ENCODE results near the gene SNRNP70. TPM values are rescaled to one million over a fixed set of nuclear protein-coding genes. Genes with fewer than 3 reads are reported as not detected.
A peak's percentile ranks its signal among the peaks of the same experiment; 100 is the strongest.

SNRNP70 gene
- total RNA-seq, 1 donor from 2014 or later = 300 TPM

GRCh38 chr19:49151267-49152118 is 66.2 kb downstream of the SNRNP70 start:
- Mint-ChIP-seq H3K27ac (ENCODE audit: unreplicated experiment) (peak overlapping the region; percentile 68), H3K27me3 (ENCODE audit: unreplicated experiment) (peaks cover 23% of the 10 kb centered on the region), H3K9me3 (ENCODE audit: unreplicated experiment) (peaks cover 20% of the 10 kb centered on the region), H3K36me3 (ENCODE audit: unreplicated experiment) (peaks cover 10% of the 10 kb centered on the region), H3K4me1 (ENCODE audit: low read depth, unreplicated experiment) (peaks cover 15% of the 10 kb centered on the region), H3K4me3 (ENCODE audit: unreplicated experiment) (peak overlapping the region; percentile 81)
- peak; percentile 79 for DNase-seq
- TF ChIP-seq CTCF (IDR thresholded peaks at IDR 0.05; ENCODE audit: partially characterized antibody, unreplicated experiment) = no peak

- H3K27ac Mint-ChIP-seq (ENCODE audit: unreplicated experiment) = no peak overlapping the region
- no peak for TF ChIP-seq CTCF (IDR thresholded peaks at IDR 0.05; ENCODE audit: partially characterized antibody, unreplicated experiment)
- H3K4me3 Mint-ChIP-seq (ENCODE audit: unreplicated experiment) = no peak overlapping the region
- no peak for DNase-seq
- peaks cover 15% of the 10 kb centered on the region for H3K4me1 Mint-ChIP-seq (ENCODE audit: low read depth, unreplicated experiment)
- peaks cover 18% of the 10 kb centered on the region for H3K9me3 Mint-ChIP-seq (ENCODE audit: unreplicated experiment)
- peaks cover 10% of the 10 kb centered on the region for H3K36me3 Mint-ChIP-seq (ENCODE audit: unreplicated experiment)
- peaks cover 21% of the 10 kb centered on the region for H3K27me3 Mint-ChIP-seq (ENCODE audit: unreplicated experiment)
Observed at GRCh38 chr19:49152119-49152550, 66.9 kb downstream of the SNRNP70 start.

GRCh38 chr19:49153167-49153809 is 68.0 kb downstream of the SNRNP70 start:
- Mint-ChIP-seq H3K36me3 (ENCODE audit: unreplicated experiment) (peaks cover 11% of the 10 kb centered on the region), H3K4me3 (ENCODE audit: unreplicated experiment) (peak overlapping the region; percentile 4), H3K9me3 (ENCODE audit: unreplicated experiment) (peaks cover 19% of the 10 kb centered on the region), H3K27ac (ENCODE audit: unreplicated experiment) (no peak overlapping the region), H3K4me1 (ENCODE audit: low read depth, unreplicated experiment) (peaks cover 15% of the 10 kb centered on the region), H3K27me3 (ENCODE audit: unreplicated experiment) (peaks cover 20% of the 10 kb centered on the region)
- no peak for DNase-seq
- no peak for TF ChIP-seq CTCF (IDR thresholded peaks at IDR 0.05; ENCODE audit: partially characterized antibody, unreplicated experiment)

DNA sequence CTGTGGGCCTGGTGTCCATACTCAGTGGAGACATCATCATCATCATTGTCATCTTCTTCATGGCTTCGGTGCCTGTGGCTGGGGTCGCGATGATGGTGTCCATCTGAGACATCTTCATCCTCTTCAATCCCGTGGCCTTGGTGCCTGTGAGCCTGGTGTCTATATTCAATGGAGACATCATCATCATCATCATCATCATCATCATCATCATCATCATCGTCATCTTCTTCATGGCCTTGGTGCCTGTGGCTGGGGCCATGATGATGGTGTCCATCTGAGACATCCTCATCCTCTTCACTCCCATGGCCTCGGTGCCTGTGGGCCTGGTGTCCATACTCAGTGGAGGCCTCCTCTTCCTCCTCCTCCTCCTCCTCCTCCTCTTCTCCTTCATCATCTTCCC is 69.0 kb downstream of the SNRNP70 start:
- H3K36me3 Mint-ChIP-seq (ENCODE audit: unreplicated experiment) = peaks cover 15% of the 10 kb centered on the region
- DNase-seq = no peak
- peaks cover 20% of the 10 kb centered on the region for H3K27me3 Mint-ChIP-seq (ENCODE audit: unreplicated experiment)
- H3K9me3 Mint-ChIP-seq (ENCODE audit: unreplicated experiment) = peaks cover 21% of the 10 kb centered on the region
- no peak overlapping the region for H3K27ac Mint-ChIP-seq (ENCODE audit: unreplicated experiment)
- H3K4me1 Mint-ChIP-seq (ENCODE audit: low read depth, unreplicated experiment) = peaks cover 15% of the 10 kb centered on the region
- H3K4me3 Mint-ChIP-seq (ENCODE audit: unreplicated experiment) = no peak overlapping the region
- TF ChIP-seq CTCF (IDR thresholded peaks at IDR 0.05; ENCODE audit: partially characterized antibody, unreplicated experiment) = no peak

All from glutamatergic neuron (in vitro differentiated cells).